Large intestine (tissue), 3 donors: ENCODE results near the gene NDUFS7. TPM values are rescaled to one million over a fixed set of nuclear protein-coding genes. Genes with fewer than 3 reads are reported as not detected.

ENCODE experiments used
- DNase-seq, 2 donors: peaks; one replicate each; pipeline versions ENCODE4 v3.0.0 to v3.0.0-alpha.2; 2013
- H3K27ac ChIP-seq: one replicate; pipeline ENCODE4 v1.5.1; 2013; ENCODE audit warnings: low read length
- H3K27me3 ChIP-seq: 2 replicates; pipeline ENCODE4 v1.6.1; 2013; ENCODE audit warnings: low read length; ENCODE audit not compliant: control insufficient read depth, insufficient read depth
- H3K36me3 ChIP-seq: 2 replicates; pipeline ENCODE4 v1.6.1; 2013; ENCODE audit warnings: low read length; ENCODE audit not compliant: control insufficient read depth, insufficient read depth
- H3K4me1 ChIP-seq: one replicate; pipeline ENCODE4 v1.6.1; 2013; ENCODE audit warnings: low read length; ENCODE audit not compliant: control insufficient read depth, insufficient read depth
- H3K4me3 ChIP-seq: one replicate; pipeline ENCODE4 v1.5.1; 2013; ENCODE audit warnings: low read length
- H3K9me3 ChIP-seq: one replicate; pipeline ENCODE4 v1.6.1; 2013; ENCODE audit warnings: mild to moderate bottlenecking, low read depth, low read length, moderate library complexity; ENCODE audit not compliant: control insufficient read depth
- WGBS: methylation state at CpG from one replicate; pipeline ENCODE4 v1.1.5; 2013; ENCODE audit warnings: low lambda C conversion rate; ENCODE audit not compliant: insufficient coverage; 5-methylcytosine and 5-hydroxymethylcytosine counted together
- polyA plus RNA-seq: library from polyadenylated mRNA; unstranded; fragments of 120-200 nt; gene quantifications from one replicate; pipeline ENCODE4 v1.2.1, GENCODE V29; 2013

NDUFS7 gene
- polyA plus RNA-seq, 1 donor, result 91.9 TPM

GRCh38 chr19:1395194-1396018, 11.7 kb downstream of the NDUFS7 start:
- no CpG with 5 or more reads among the region's 52 CpGs for WGBS
- Histone ChIP-seq H3K9me3 (no peaks in the 10 kb centered on the region), H3K27me3 (no peaks in the 10 kb centered on the region), H3K36me3 (peaks cover 38% of the 10 kb centered on the region), H3K4me3 (no peak overlapping the region), H3K4me1 (peaks cover 4% of the 10 kb centered on the region), H3K27ac (no peak overlapping the region)
- no peak for DNase-seq

- peaks cover 30% of the 10 kb centered on the region for H3K36me3 ChIP-seq
- H3K4me3 ChIP-seq, result no peak overlapping the region
- no peaks in the 10 kb centered on the region for H3K27me3 ChIP-seq
- whole genome bisulfite sequencing, result no CpG with 5 or more reads among the region's 25 CpGs
- peaks cover 10% of the 10 kb centered on the region for H3K4me1 ChIP-seq
- no peak for DNase-seq
- H3K27ac ChIP-seq, result no peak overlapping the region
- H3K9me3 ChIP-seq, result no peaks in the 10 kb centered on the region
Measured at GRCh38 chr19:1396019-1396767, 12.5 kb downstream of the NDUFS7 start.

GRCh38 chr19:1396768-1397679, 13.3 kb downstream of the NDUFS7 start:
- no peaks in the 10 kb centered on the region for H3K27me3 ChIP-seq
- H3K36me3 ChIP-seq, result peaks cover 27% of the 10 kb centered on the region
- no peak overlapping the region for H3K4me3 ChIP-seq
- WGBS, result no CpG with 5 or more reads among the region's 42 CpGs
- no peak overlapping the region for H3K27ac ChIP-seq
- no peaks in the 10 kb centered on the region for H3K9me3 ChIP-seq
- DNase-seq, result no peak
- H3K4me1 ChIP-seq, result peaks cover 10% of the 10 kb centered on the region

- H3K4me1 ChIP-seq, result peaks cover 15% of the 10 kb centered on the region
- peaks cover 19% of the 10 kb centered on the region for H3K36me3 ChIP-seq
- no peak overlapping the region for H3K27ac ChIP-seq
- no CpG with 5 or more reads among the region's 9 CpGs for WGBS
- H3K4me3 ChIP-seq, result no peak overlapping the region
- no peaks in the 10 kb centered on the region for H3K9me3 ChIP-seq
- no peaks in the 10 kb centered on the region for H3K27me3 ChIP-seq
- DNase-seq, result no peak
Measured at GRCh38 chr19:1397838-1398237, 14.1 kb downstream of the NDUFS7 start.

- Histone ChIP-seq H3K4me1 (peaks cover 20% of the 10 kb centered on the region), H3K27ac (no peak overlapping the region), H3K9me3 (no peaks in the 10 kb centered on the region), H3K27me3 (no peaks in the 10 kb centered on the region), H3K36me3 (peaks cover 7% of the 10 kb centered on the region), H3K4me3 (no peak overlapping the region)
- WGBS, result no CpG with 5 or more reads among the region's 19 CpGs
- no peak for DNase-seq
Measured at GRCh38 chr19:1399079-1399478, 15.4 kb downstream of the NDUFS7 start.

- Histone ChIP-seq H3K27me3 (no peaks in the 10 kb centered on the region), H3K27ac (no peak overlapping the region), H3K36me3 (peaks cover 7% of the 10 kb centered on the region), H3K4me3 (no peak overlapping the region), H3K4me1 (peaks cover 20% of the 10 kb centered on the region), H3K9me3 (no peaks in the 10 kb centered on the region)
- no peak for DNase-seq
- WGBS, result no CpG with 5 or more reads among the region's 15 CpGs
Measured at GRCh38 chr19:1399745-1400144, 16.0 kb downstream of the NDUFS7 start.

GRCh38 chr19:1400281-1401137, 16.8 kb downstream of the NDUFS7 start:
- peak in 1 of 2 donors; percentile 53 for DNase-seq
- peak overlapping the region; percentile 56 for H3K4me3 ChIP-seq
- no peak overlapping the region for H3K27ac ChIP-seq
- WGBS, result no CpG with 5 or more reads among the region's 36 CpGs
- H3K36me3 ChIP-seq, result peaks cover 2% of the 10 kb centered on the region
- H3K27me3 ChIP-seq, result no peaks in the 10 kb centered on the region
- peaks cover 20% of the 10 kb centered on the region for H3K4me1 ChIP-seq
- H3K9me3 ChIP-seq, result no peaks in the 10 kb centered on the region

GRCh38 chr19:1401138-1401888, 17.6 kb downstream of the NDUFS7 start, which contains the start of gene GAMT:
Gene GAMT, minus strand, starts transcription at chr19:1401542. Its CDS starts 66 bp downstream, at chr19:1401476.
- Histone ChIP-seq H3K9me3 (no peaks in the 10 kb centered on the region), H3K4me1 (peaks cover 20% of the 10 kb centered on the region), H3K27ac (no peak within 1 kb of the TSS), H3K4me3 (peak within 1 kb of the TSS; percentile 56), H3K36me3 (no peaks in the 10 kb centered on the region), H3K27me3 (no peaks in the 10 kb centered on the region)
- peak in 1 of 2 donors; percentile 44 for DNase-seq
- no CpG with 5 or more reads among the region's 87 CpGs for WGBS

GRCh38 chr19:1401889-1402217, 18.1 kb downstream of the NDUFS7 start:
- H3K36me3 ChIP-seq, result no peaks in the 10 kb centered on the region
- H3K27ac ChIP-seq, result no peak overlapping the region
- WGBS, result 83% methylated on average over 1 of the region's 11 CpGs
- no peaks in the 10 kb centered on the region for H3K27me3 ChIP-seq
- H3K4me1 ChIP-seq, result peaks cover 23% of the 10 kb centered on the region
- H3K9me3 ChIP-seq, result no peaks in the 10 kb centered on the region
- H3K4me3 ChIP-seq, result peak overlapping the region; percentile 23
- DNase-seq, result no peak
